SKM-1 treated with dmso at 0.1 percent for 144 hours (cell line): ENCODE data around the gene SNAPIN.
"Not testable (repeated sequence)": the region's sequence is repeated elsewhere in the genome, so short reads cannot be mapped to it uniquely, and the experiment has no call there.

Source experiments
- DNase-seq: peaks from one replicate; lab custom pipeline; 2025; ENCODE audit not compliant: unreplicated experiment; lab: John Stamatoyannopoulos, UW

SNAPIN gene

GRCh38 chr1:153646672-153647345, 11.7 kb upstream of the SNAPIN start:
- peak; percentile 68 for DNase-seq

DNA sequence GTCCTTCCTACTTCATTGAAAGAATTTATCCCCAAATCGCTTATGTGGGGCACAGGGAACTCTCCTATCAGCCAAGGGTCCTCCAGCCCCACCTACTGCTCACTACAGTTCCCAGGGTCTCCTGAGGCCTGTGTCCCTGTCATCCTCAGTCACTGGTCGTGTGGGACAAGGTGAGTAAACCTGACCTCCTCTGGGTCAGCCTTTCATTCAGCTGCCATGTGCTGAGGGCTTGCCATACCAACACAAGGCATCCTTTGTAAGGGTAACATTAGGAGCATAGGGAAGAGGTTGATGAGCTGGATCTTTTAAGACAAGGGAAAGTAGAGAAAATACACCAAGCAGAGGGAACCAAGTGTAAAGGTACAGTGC, 11.2 kb upstream of the SNAPIN start:
- DNase-seq = no peak

DNA sequence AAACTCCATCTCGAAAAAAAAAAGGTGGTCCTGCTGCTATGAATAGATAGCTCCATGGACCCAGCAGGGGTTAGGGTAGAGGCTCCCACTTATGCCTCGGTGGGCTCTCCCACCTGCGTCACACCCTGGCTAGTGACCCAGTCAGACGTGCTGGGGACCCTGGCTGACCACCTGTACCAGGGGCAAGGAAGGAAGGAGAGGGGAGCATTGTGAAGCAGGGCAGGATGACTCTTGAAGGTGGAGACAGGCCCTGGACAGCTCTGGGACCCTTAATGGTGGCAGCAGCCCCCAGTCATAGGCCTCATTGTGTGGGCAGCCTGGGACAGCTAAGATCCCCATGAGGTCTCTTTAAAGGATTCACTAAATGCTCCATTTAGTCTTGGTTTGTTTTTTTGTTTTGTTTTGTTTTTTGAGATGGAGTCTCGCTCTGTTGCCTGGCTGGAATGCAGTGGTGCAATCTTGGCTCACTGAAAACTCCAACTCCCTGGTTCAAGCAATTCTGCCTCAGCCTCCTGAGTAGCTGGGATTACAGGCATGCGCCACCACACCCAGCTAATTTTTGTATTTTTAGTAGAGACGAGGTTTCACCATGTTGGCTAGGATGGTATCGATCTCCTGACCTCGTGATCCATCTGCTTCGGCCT, 10.4 kb upstream of the SNAPIN start:
- no peak for DNase-seq

DNA sequence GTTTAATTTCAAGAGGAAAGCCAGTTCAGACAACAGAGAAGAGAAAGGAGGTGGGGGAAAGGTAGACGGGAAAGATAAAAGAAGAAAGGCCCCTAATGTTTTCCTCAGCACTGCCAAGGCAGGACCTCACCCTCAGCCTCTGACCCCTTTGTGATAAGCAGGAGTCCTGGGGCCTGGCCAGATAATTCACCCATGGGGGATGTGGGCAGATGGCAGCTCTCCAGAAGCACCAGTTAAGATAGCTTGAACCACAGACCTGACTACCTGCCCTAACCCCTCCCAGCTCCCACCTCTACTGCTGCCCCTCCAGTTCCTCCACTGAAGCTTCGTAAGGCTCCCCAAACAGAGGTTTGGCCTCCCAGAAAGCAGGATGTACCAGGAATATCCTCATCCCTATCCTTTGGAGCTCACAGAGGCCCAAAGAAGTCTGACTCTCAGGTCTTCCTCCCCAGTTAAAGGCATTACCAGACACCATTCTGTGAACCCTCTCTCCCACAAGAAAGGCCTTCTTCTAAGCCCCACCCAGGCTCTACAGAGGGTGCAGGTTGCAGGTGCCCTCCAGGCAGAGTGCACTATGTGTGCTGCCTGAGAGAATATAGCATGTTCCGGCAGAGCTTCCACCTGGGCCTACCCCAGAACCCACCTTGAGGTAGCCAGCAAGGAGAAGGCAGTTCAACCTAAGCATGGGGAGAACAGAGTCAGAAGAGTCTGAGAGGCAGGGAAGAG, 9.2 kb upstream of the SNAPIN start:
- no peak for DNase-seq

DNA sequence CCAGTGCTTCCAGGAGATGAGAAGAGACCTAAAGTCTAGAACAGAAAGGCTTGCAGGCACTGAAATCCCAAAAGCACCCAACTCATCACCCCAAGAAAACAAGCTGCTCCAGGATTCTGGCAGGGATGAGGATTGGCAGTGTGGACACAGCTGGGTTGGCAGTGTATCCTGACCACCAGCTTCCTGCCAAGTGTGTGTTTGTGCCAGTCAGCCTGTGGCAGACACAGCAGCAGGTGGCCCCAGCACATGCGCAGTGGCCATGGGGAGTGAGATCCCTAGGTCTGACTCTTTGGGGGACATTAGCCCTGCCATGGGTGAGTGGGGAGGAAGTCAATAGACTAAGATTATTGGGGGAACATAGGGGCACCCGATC, 8.7 kb upstream of the SNAPIN start:
- DNase-seq = no peak

DNA sequence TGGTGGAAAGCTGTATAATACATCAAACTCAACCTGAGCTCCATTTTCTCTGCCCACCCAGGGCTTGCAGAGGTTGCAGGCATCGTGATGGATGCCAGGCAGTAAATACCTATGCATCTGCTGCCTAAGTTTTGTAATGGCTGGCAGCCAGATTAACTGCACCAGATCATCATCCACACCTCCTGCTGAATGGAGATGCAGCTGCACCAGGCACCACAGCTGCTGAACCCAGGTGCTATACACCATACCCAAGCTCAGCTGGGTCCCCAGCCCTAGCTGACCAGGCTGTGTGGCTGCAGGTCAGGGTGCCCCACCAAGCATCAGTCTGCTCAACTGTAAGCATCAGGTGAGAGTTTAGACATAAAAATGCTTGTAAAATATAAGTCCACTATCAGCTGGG, 6.7 kb upstream of the SNAPIN start:
- no peak for DNase-seq

GRCh38 chr1:153652805-153653500, 5.5 kb upstream of the SNAPIN start:
- no peak for DNase-seq

GRCh38 chr1:153655333-153655732, 3.2 kb upstream of the SNAPIN start:
- no peak for DNase-seq

DNA sequence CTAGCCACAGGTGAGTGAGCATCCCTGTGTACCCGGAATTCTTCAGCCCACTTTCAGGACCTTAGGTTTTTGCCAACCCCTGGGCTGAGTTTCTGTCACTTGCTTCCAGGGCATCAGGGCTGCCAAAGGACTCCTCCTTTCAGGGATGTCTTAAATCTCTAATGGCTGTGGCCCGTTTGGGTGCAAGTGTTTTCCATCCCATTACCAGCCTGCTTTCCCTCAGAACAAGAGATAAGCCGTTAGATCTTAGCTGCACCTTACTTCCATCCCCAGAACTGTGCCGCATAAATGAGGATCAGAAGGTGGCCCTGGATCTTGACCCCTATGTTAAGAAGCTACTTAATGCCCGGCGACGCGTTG, 652 bp downstream of the SNAPIN start:
- no peak for DNase-seq

- no peak for DNase-seq
These were observed 1.2 kb downstream of the SNAPIN start for GRCh38 chr1:153659656-153660055.

DNA sequence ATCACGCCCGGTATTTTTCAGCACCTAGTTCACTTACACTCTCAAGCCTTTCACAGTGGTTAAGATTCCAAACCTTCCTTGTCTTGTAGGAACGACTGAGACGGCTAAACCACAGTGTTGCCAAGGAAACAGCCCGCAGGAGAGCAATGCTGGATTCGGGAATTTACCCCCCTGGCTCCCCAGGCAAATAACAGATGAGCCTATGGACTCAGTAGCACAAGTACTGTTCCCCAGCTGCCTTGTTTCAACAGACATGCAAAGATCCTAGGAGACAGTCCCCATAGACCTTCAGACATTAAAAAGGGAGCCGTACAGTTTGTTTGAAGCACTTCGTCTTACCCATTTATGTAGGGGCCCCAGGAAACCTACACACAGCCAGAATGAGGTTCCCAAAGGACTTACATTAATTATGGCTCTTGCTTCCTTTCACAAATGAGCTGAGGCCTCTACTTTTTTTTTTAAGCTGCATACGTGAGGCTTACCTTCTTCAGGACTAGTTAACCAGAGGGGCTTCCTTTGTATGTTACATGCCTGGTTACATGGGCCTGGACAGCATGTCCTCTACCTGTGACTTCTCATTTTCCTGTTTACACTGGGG, 2.7 kb downstream of the SNAPIN start:
- DNase-seq = no peak

DNA sequence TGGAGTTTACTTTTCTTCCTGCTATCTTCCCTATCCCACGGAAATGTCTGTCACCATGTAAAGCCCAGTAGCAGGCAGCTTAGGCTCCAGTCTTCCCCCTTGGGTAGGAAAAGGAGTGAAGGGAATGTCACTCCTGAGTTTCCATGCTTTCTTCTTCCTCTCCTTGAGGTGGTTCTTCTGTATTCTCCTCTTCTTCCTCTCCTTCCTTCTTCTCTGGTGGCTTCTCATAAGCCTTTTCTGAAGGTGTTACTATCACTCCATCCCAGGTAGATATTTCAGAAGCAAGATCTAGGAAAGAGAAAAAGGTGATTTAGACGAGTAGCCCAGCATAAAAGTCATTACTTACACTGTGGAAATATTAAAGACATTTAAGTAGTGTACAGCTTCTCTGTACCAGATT, 3.8 kb downstream of the SNAPIN start:
- DNase-seq = no peak

DNA sequence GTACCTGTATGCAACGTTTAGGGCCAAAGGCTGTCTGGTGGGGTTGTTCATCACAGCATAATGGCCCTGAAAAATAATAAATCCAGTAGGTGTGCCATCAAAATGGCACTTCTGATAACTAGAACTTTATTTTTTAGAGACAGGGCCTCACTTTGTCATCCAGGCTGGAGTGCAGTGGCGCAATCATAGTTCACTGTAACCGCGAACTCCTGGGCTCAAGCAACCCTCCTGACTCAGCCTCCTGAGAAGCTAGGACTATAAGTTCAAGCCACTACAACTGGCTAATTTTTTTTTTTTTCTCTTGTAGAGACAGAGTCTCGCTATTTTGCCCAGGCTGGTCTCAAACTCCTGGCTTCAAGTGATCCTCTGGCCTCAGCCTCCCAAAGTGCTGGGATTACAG, 4.7 kb downstream of the SNAPIN start:
- DNase-seq = peak; percentile 18

DNA sequence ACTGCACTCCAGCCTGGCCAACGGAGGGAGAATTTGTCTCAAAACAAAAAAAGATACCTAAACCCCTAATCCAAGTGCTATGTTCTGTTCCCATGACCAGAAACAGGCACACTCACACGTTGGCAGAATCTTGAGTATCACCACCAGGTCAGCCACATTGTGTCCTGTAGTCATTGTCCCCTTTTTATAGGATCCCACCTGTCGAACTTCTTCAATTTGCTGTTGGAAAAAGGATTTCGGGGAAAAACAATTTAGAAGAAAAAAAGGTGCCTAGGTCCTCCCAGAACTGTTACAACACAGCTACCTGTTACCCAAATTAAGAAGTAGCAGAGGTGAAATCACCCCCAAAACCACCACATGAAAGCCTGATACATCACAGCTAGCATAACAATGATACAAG, 8.9 kb downstream of the SNAPIN start:
- no peak for DNase-seq

- DNase-seq = not testable (repeated sequence)
These were observed 10.2 kb downstream of the SNAPIN start for GRCh38 chr1:153668672-153669071.

- no peak for DNase-seq
These were observed 11.1 kb downstream of the SNAPIN start for GRCh38 chr1:153669606-153670005.

DNA sequence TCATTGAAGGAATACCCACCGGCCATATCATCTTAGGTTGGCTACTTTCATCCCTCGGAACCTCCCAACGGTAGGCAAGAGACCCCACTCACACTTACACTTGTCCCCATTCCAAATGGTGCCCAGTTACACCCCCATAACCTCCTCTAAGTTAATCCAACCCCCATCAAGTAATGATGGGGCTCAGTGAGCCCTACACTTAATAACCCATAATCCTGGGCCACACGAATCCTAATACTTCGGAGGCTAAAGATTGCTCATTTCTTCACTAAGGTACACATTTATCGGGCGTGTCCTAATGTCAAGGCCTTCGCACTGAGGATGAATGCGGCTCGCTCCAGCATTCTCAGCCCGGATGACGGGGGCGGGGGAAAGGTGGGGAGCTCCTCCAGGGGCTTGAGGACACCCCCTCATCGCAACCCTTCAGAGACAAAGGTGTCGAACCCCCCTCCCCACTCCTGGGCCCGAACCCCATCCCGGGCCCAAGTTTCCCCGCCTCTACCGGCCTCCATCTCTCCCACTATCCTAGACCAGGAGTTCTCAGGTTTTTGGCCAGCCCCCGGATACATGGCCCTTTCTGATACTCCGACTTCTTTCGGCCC, 11.9 kb downstream of the SNAPIN start:
- DNase-seq = no peak

DNA sequence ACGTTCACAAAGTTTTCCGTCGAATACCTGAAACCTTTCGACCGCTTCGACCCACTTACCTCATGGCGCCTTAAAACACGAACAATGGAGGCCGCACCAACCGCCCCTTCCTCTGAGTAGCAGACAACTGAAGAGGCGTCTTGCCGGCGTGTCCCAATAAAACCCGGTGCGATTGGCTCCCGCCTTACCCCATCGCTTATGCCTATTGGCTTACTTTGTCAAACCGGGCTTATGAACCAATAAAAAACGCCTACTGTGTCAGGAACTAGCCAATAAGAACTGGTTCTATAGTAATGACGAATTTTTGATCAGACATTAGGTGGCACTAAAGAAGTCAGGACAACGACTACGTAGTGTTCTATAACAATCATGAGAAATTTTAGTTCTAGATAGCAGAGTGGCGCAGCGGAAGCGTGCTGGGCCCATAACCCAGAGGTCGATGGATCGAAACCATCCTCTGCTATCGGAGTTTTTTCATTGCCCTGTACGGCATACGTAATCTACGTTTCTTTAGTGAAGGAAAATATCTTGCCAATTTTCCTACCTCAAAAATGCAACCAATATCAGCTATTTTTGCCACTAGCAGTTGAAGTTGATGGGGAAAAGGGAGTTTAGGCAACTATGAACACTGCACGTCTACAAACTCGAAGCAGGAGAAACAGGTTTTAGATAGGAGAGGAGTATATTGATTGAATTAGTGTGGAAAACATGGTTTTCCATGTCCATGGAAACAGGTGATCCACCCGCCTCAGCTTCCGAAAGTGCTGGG, 12.5 kb downstream of the SNAPIN start, which contains the start of gene ILF2:
Gene ILF2 (minus strand): TSS at position 135 of the 769 bp plus-strand sequence. CDS start 71 bp downstream, at position 64.
- DNase-seq = peak; percentile 100

DNA sequence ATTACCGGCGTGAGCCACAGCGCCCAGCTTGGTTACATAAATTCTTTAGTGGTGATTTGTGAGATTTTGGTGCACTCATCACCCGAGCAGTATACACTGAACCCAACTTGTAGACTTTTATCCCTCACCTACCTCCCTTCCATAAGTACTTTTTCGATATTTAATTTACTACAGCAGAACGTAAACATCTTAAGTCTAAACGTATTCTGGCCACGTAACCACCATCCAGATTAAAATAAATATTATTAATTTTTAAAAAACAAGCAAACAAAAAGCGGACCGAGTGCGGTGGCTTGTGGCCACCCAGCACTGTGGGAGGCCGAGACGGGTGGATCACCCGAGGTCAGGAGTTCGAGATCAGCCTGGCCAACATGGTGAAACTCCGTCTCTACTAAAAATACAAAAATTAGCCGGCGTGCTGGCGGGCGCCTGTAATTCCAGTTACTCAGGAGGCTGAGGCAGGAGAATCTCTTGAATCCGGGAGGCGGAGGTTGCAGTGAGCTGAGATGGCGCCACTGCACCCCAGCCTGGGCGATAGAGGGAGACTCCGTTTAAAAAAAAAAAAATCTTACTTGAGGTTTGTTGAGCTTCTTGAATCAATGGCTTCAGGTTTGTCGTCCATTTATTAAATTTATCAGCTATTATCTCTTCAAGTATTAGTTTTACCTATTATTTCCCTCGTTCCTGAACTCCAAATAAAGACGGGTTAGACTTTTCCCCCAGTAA, 13.3 kb downstream of the SNAPIN start:
- peak; percentile 63 for DNase-seq

DNA sequence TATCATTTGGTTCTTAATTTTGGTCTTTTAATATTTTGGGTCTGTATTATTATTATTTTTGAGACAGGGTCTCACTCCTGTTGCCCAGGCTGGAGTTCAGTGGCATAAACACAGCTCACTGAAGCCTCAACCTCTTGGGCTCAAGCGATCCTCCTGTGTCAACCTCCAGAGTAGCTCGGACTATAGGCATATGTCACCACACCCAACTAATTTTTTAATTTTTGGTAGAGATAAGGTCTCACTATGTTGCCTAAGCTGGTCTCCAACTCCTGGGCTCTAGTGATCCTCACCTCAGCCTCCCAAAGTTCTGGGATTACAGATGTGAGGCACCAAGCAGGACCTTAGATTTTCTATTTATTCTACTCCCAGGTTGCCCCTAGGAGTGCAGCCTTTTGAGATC, 15.0 kb downstream of the SNAPIN start:
- no peak for DNase-seq
